Sigmoid colon (tissue), 7 donors: Measurements from ENCODE around the gene KRTAP16-1. TPM values are rescaled to one million over a fixed set of nuclear protein-coding genes. Genes with fewer than 3 reads are reported as not detected.

ENCODE experiments used
- DNase-seq: peaks from one replicate; pipeline ENCODE4 v3.0.0-alpha.2; 2019
- H3K27ac ChIP-seq, 4 donors: fragments of 200-600 bp; sonication (generic); one replicate each; pipeline ENCODE4 v1.5.1; 2016 to 2019; ENCODE audit warnings: mild to moderate bottlenecking in 1 of 4
- H3K27me3 ChIP-seq, 3 donors: fragments of 200-600 bp; sonication (generic); one replicate each; pipeline ENCODE4 v1.5.1; 2019; ENCODE audit warnings: mild to moderate bottlenecking in 1 of 3
- H3K36me3 ChIP-seq, 4 donors: fragments of 200-600 bp; sonication (generic); one replicate each; pipeline ENCODE4 v1.5.1; 2016 to 2019
- H3K4me1 ChIP-seq, 4 donors: fragments of 200-600 bp; sonication (generic); one replicate each; pipeline ENCODE4 v1.5.1; 2017 to 2019
- H3K4me3 ChIP-seq, 4 donors: fragments of 200-600 bp; sonication (generic); one replicate each; pipeline ENCODE4 v1.5.1; 2017 to 2019; ENCODE audit warnings: mild to moderate bottlenecking in 2 of 4, moderate library complexity in 1 of 4
- H3K9me3 ChIP-seq, 4 donors: fragments of 200-600 bp in 3 of 4; sonication (generic) in 3 of 4; one replicate each; pipeline versions ENCODE4 v1.5.1 to v1.6.1; 2013 to 2019
- CTCF ChIP-seq, 4 experiments: fragments of 450-650 bp in 3 of 4; fragments of 200-600 bp in 1 of 4; IDR thresholded peaks; one replicate each; pipeline ENCODE4 v1.5.1; 2016 to 2019; ENCODE audit warnings: antibody characterized with exemption in 4 of 4, mild to moderate bottlenecking in 3 of 4, moderate library complexity in 2 of 4
- EP300 ChIP-seq, 4 donors: sonication (generic); formaldehyde crosslinking; IDR thresholded peaks; one replicate each; pipeline ENCODE4 v1.6.1; 2017; ENCODE audit warnings: antibody characterized with exemption in 4 of 4
- POLR2A ChIP-seq, 2 donors: fragments of 450-650 bp; IDR thresholded peaks; one replicate each; pipeline ENCODE4 v1.6.1; 2016; ENCODE audit warnings: antibody characterized with exemption in 2 of 2, mild to moderate bottlenecking in 2 of 2, moderate library complexity in 2 of 2
- POLR2AphosphoS5 ChIP-seq, 4 donors: sonication (generic); formaldehyde crosslinking; IDR thresholded peaks; one replicate each; pipeline ENCODE4 v1.6.1; 2017; ENCODE audit warnings: antibody characterized with exemption in 4 of 4
- WGBS, 2 donors: extraction: QIAGEN DNeasy Blood & Tissue Kit; methylation state at CpG; one replicate each; pipeline ENCODE4 v1.1.7; 2013; 5-methylcytosine and 5-hydroxymethylcytosine counted together
- intact Hi-C: fragments of 100-400 bp; cut with DNase I; formaldehyde crosslinking; loops from one replicate; pipeline ENCODE4 v1.15.1; 2023
- polyA plus RNA-seq, 3 donors: library from polyadenylated mRNA; stranded (reverse); fragments of 200-250 nt; gene quantifications; one replicate each; pipeline ENCODE4 v1.2.3, GENCODE V29; 2013
- total RNA-seq, 4 donors: library from RNA; depleted of rRNA; stranded (reverse); fragments of >200 nt; gene quantifications; one replicate each; pipeline ENCODE4 v1.1.0, GENCODE V29; 2016
- donor health status: healthy with polysubstance abuse.
- donor health status: Bipolar disorder and iron deficiency.
- donor health status: healthy.

KRTAP16-1 gene
- total and polyA plus RNA-seq, 7 donors = not detected

- no peak for TF ChIP-seq POLR2A (IDR thresholded peaks at IDR 0.05)
- no peak for TF ChIP-seq EP300 (IDR thresholded peaks at IDR 0.05)
- no peak for TF ChIP-seq CTCF (IDR thresholded peaks at IDR 0.05)
- TF ChIP-seq POLR2AphosphoS5 (IDR thresholded peaks at IDR 0.05) = no peak
- Histone ChIP-seq H3K9me3 (no peaks in the 10 kb centered on the region), H3K27ac (no peak within 1 kb of the TSS), H3K27me3 (no peaks in the 10 kb centered on the region), H3K4me3 (no peak within 1 kb of the TSS), H3K36me3 (no peaks in the 10 kb centered on the region), H3K4me1 (peaks cover 0 to 9% (median 0%) of the 10 kb centered on the region in 4 donors)
- intact Hi-C loops = no loop called here
- DNase-seq = no peak
- 75 to 78% methylated on average over 11 of the region's 11 CpGs for WGBS, 2 donors
Measured at GRCh38 chr17:41301916-41302901, 6.9 kb downstream of the KRTAP16-1 start, which contains the start of gene KRTAP29-1. Gene KRTAP29-1, minus strand, starts transcription at chr17:41302851. Its CDS starts 0 bp downstream, at chr17:41302851.

- Histone ChIP-seq H3K4me1 (peaks cover 0 to 9% (median 0%) of the 10 kb centered on the region in 4 donors), H3K4me3 (no peak overlapping the region), H3K9me3 (no peaks in the 10 kb centered on the region), H3K27ac (no peak overlapping the region), H3K36me3 (no peaks in the 10 kb centered on the region), H3K27me3 (no peaks in the 10 kb centered on the region)
- no peak for TF ChIP-seq CTCF (IDR thresholded peaks at IDR 0.05)
- no peak for TF ChIP-seq EP300 (IDR thresholded peaks at IDR 0.05)
- TF ChIP-seq POLR2AphosphoS5 (IDR thresholded peaks at IDR 0.05) = no peak
- no peak for TF ChIP-seq POLR2A (IDR thresholded peaks at IDR 0.05)
- DNase-seq = no peak
- intact Hi-C loops = no loop called here
- 75 to 76% methylated on average over 5 of the region's 5 CpGs for WGBS, 2 donors
Measured at GRCh38 chr17:41301204-41301790, 7.8 kb downstream of the KRTAP16-1 start.

- TF ChIP-seq CTCF (IDR thresholded peaks at IDR 0.05) (no peak), EP300 (IDR thresholded peaks at IDR 0.05) (no peak), POLR2A (IDR thresholded peaks at IDR 0.05) (no peak), POLR2AphosphoS5 (IDR thresholded peaks at IDR 0.05) (no peak)
- H3K9me3 ChIP-seq = no peaks in the 10 kb centered on the region
- no peak for DNase-seq
- H3K4me1 ChIP-seq = peaks cover 0 to 9% (median 0%) of the 10 kb centered on the region in 4 donors
- no peak overlapping the region for H3K4me3 ChIP-seq
- H3K27ac ChIP-seq = no peak overlapping the region
- no peaks in the 10 kb centered on the region for H3K27me3 ChIP-seq
- 83 to 87% methylated on average over 20 of the region's 20 CpGs for WGBS, 2 donors
- intact Hi-C loops = no loop called here
- no peaks in the 10 kb centered on the region for H3K36me3 ChIP-seq
Measured at GRCh38 chr17:41298458-41299135, 10.5 kb downstream of the KRTAP16-1 start.

GRCh38 chr17:41296846-41297245, 12.3 kb downstream of the KRTAP16-1 start:
- Histone ChIP-seq H3K9me3 (no peaks in the 10 kb centered on the region), H3K27ac (no peak overlapping the region), H3K27me3 (no peaks in the 10 kb centered on the region), H3K4me1 (no peaks in the 10 kb centered on the region), H3K4me3 (no peak overlapping the region), H3K36me3 (no peaks in the 10 kb centered on the region)
- DNase-seq = no peak
- WGBS, 2 donors = 49 to 71% methylated on average over 1 of the region's 1 CpG
- intact Hi-C loops = no loop called here
- TF ChIP-seq POLR2A (IDR thresholded peaks at IDR 0.05) = no peak
- no peak for TF ChIP-seq CTCF (IDR thresholded peaks at IDR 0.05)
- no peak for TF ChIP-seq EP300 (IDR thresholded peaks at IDR 0.05)
- TF ChIP-seq POLR2AphosphoS5 (IDR thresholded peaks at IDR 0.05) = no peak
